GM12801 (cell line): ENCODE data around the gene ZNF280B.

ENCODE experiments used
- CTCF ChIP-seq: IDR thresholded peaks from one replicate; pipeline ENCODE4 v1.5.1; 2011; ENCODE audit warnings: control low read depth; ENCODE audit not compliant: insufficient read length; ENCODE audit errors: extremely low read depth

ZNF280B gene

DNA sequence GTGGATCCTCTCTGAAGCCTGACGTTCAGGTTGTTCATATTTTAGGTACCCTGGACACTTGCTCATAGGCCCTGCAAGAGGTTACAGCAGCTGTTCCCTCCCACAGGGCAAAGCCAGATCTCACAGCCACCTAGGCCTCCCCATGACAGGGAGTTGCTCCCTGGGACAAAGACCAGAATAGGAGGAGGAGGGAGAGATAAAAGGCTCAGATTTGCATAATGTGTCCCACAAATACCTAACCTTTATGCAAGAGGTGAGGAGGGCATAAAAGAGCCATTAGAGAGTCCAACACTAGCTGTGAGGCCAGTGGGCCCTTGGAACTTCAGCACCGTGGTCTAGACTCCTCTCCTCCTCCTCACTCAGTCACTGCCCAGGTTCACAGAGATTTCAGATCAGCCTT lies 33.8 kb downstream of the ZNF280B start:
- no peak for TF ChIP-seq CTCF

DNA sequence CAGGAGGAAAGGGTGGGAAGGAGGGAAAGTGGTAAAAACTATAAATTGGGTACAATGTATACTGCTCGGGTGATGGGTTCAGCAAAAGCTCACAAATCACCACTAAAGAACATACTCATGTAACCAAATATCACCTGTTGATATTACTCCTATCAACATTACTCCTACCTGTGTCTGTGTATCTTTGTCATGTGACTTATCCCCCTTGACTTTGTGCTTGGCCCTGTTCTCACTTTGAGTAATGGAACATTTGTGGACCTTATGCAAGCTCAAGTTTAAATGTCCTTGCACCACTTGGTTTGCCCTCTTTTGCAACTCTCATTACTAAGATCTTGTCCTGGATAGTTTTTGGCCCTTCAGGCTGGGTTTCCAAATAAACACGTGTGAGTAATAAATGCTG lies 39.0 kb downstream of the ZNF280B start:
- TF ChIP-seq CTCF = no peak

GRCh38 chr22:22467112-22467511 lies 41.4 kb downstream of the ZNF280B start:
- no peak for TF ChIP-seq CTCF

GRCh38 chr22:22465782-22466181 lies 42.8 kb downstream of the ZNF280B start:
- no peak for TF ChIP-seq CTCF

- no peak for TF ChIP-seq CTCF
Observed at GRCh38 chr22:22465094-22465602, 43.4 kb downstream of the ZNF280B start.

GRCh38 chr22:22464541-22465054 lies 43.9 kb downstream of the ZNF280B start:
- TF ChIP-seq CTCF = no peak

DNA sequence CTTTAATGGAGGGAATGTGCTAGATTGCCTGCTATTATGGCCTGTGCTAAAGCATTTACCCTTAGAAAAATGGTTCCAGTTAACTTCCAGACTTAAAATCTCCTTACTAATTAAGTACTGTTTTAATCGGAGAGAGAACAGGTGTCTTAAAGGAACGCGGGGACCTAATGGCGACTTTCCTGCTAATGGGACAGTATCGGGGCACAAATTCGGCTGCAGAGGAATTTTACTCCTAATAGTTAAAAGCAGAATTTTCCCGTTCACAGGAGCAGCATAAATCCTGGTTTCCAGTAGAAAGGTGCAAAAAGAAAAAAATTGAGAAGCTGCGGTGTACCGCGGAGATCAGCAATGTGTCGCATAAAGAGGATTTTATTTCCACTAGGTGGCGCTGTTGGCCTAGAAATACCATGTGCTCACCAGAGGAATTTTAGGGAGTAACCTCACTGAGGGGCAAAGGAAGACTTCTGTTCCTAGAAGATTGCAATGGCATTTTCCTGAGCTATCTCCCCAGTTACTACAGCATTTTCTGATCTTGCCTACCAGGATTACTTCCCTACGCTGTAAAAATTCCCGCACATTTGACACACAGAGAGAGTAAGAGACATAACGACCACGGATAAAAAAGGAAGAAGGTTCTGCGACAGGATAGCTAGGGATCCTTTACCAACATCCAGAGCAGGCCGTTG lies 44.5 kb downstream of the ZNF280B start:
- no peak for TF ChIP-seq CTCF
